T-helper 2 cell treated with Interferon-gamma antibody and Interleukin-4, amounts not matched to agents 5 μg/mL and 100 μg/mL, for 36 hours (primary cell): Measurements from ENCODE around the gene RNH1.

Experiments used
- DNase-seq: peaks from one replicate; pipeline ENCODE4 v3.0.0; 2021; ENCODE audit warnings: low spot score
- H3K27ac Mint-ChIP-seq: one replicate; pipeline ENCODE4 v1.8.0; 2021; ENCODE audit warnings: mild to moderate bottlenecking, mixed read lengths
- H3K27me3 Mint-ChIP-seq: one replicate; pipeline ENCODE4 v1.8.0; 2021; ENCODE audit warnings: low read depth, mixed read lengths
- H3K36me3 Mint-ChIP-seq: one replicate; pipeline ENCODE4 v1.8.0; 2021; ENCODE audit warnings: low read depth, mixed read lengths
- H3K4me1 Mint-ChIP-seq: one replicate; pipeline ENCODE4 v1.8.0; 2021; ENCODE audit warnings: low read depth, mixed read lengths
- H3K4me3 Mint-ChIP-seq: one replicate; pipeline ENCODE4 v1.8.0; 2022; ENCODE audit warnings: mild to moderate bottlenecking, moderate library complexity, mixed read lengths
- H3K9me3 Mint-ChIP-seq: one replicate; pipeline ENCODE4 v1.8.0; 2021; ENCODE audit warnings: mixed read lengths

RNH1 gene

GRCh38 chr11:490930-491260 is 16.1 kb downstream of the RNH1 start:
- DNase-seq = no peak
- no peaks in the 10 kb centered on the region for H3K4me1 Mint-ChIP-seq
- H3K27me3 Mint-ChIP-seq = no peaks in the 10 kb centered on the region
- H3K9me3 Mint-ChIP-seq = no peaks in the 10 kb centered on the region
- no peak overlapping the region for H3K27ac Mint-ChIP-seq
- H3K36me3 Mint-ChIP-seq = peaks cover 6% of the 10 kb centered on the region
- H3K4me3 Mint-ChIP-seq = no peak overlapping the region

GRCh38 chr11:490186-490929 is 16.7 kb downstream of the RNH1 start:
- Mint-ChIP-seq H3K4me3 (no peak overlapping the region), H3K27ac (no peak overlapping the region), H3K9me3 (no peaks in the 10 kb centered on the region), H3K4me1 (no peaks in the 10 kb centered on the region), H3K27me3 (no peaks in the 10 kb centered on the region), H3K36me3 (peaks cover 3% of the 10 kb centered on the region)
- DNase-seq = no peak

GRCh38 chr11:489610-490185 is 17.3 kb downstream of the RNH1 start:
- Mint-ChIP-seq H3K27ac (no peak overlapping the region), H3K4me1 (no peaks in the 10 kb centered on the region), H3K36me3 (no peaks in the 10 kb centered on the region), H3K4me3 (no peak overlapping the region), H3K9me3 (no peaks in the 10 kb centered on the region), H3K27me3 (no peaks in the 10 kb centered on the region)
- no peak for DNase-seq

GRCh38 chr11:488992-489391 is 18.1 kb downstream of the RNH1 start:
- no peaks in the 10 kb centered on the region for H3K27me3 Mint-ChIP-seq

GRCh38 chr11:488579-488978 is 18.5 kb downstream of the RNH1 start:
- H3K27ac Mint-ChIP-seq = no peak overlapping the region
- no peak overlapping the region for H3K4me3 Mint-ChIP-seq
- no peaks in the 10 kb centered on the region for H3K36me3 Mint-ChIP-seq
- no peaks in the 10 kb centered on the region for H3K9me3 Mint-ChIP-seq
- H3K27me3 Mint-ChIP-seq = no peaks in the 10 kb centered on the region
- H3K4me1 Mint-ChIP-seq = no peaks in the 10 kb centered on the region
- DNase-seq = no peak

More at GRCh38 chr11:488992-489391, 18.1 kb downstream of the RNH1 start:
- Mint-ChIP-seq H3K36me3 (no peaks in the 10 kb centered on the region), H3K27ac (no peak overlapping the region), H3K4me1 (no peaks in the 10 kb centered on the region), H3K4me3 (no peak overlapping the region), H3K9me3 (no peaks in the 10 kb centered on the region)
- DNase-seq = no peak

GRCh38 chr11:488062-488461 is 19.0 kb downstream of the RNH1 start:
- Mint-ChIP-seq H3K4me3 (no peak overlapping the region), H3K27ac (no peak overlapping the region), H3K27me3 (no peaks in the 10 kb centered on the region), H3K4me1 (no peaks in the 10 kb centered on the region), H3K9me3 (no peaks in the 10 kb centered on the region), H3K36me3 (no peaks in the 10 kb centered on the region)
- no peak for DNase-seq

- H3K27ac Mint-ChIP-seq = no peak overlapping the region
- no peak for DNase-seq
- H3K9me3 Mint-ChIP-seq = no peaks in the 10 kb centered on the region
- no peaks in the 10 kb centered on the region for H3K4me1 Mint-ChIP-seq
- H3K27me3 Mint-ChIP-seq = no peaks in the 10 kb centered on the region
- no peak overlapping the region for H3K4me3 Mint-ChIP-seq
- H3K36me3 Mint-ChIP-seq = no peaks in the 10 kb centered on the region
Observed at GRCh38 chr11:487571-488021, 19.4 kb downstream of the RNH1 start.

GRCh38 chr11:486189-486588 is 20.9 kb downstream of the RNH1 start:
- Mint-ChIP-seq H3K36me3 (no peaks in the 10 kb centered on the region), H3K27ac (no peak overlapping the region), H3K27me3 (no peaks in the 10 kb centered on the region), H3K4me3 (no peak overlapping the region), H3K4me1 (no peaks in the 10 kb centered on the region), H3K9me3 (no peaks in the 10 kb centered on the region)
- DNase-seq = no peak

- Mint-ChIP-seq H3K27ac (no peak overlapping the region), H3K27me3 (no peaks in the 10 kb centered on the region), H3K4me1 (no peaks in the 10 kb centered on the region), H3K36me3 (no peaks in the 10 kb centered on the region), H3K4me3 (no peak overlapping the region), H3K9me3 (no peaks in the 10 kb centered on the region)
- no peak for DNase-seq
Observed at GRCh38 chr11:484616-485015, 22.4 kb downstream of the RNH1 start.

- no peak for DNase-seq
- Mint-ChIP-seq H3K27ac (no peak overlapping the region), H3K9me3 (no peaks in the 10 kb centered on the region), H3K27me3 (no peaks in the 10 kb centered on the region), H3K36me3 (no peaks in the 10 kb centered on the region), H3K4me1 (no peaks in the 10 kb centered on the region), H3K4me3 (no peak overlapping the region)
Observed at GRCh38 chr11:479311-479710, 27.7 kb downstream of the RNH1 start.

- Mint-ChIP-seq H3K9me3 (no peaks in the 10 kb centered on the region), H3K27me3 (no peaks in the 10 kb centered on the region), H3K36me3 (no peaks in the 10 kb centered on the region), H3K4me1 (no peaks in the 10 kb centered on the region), H3K27ac (no peak overlapping the region), H3K4me3 (no peak overlapping the region)
- no peak for DNase-seq
Observed at GRCh38 chr11:477052-477715, 29.9 kb downstream of the RNH1 start.

GRCh38 chr11:476416-476815 is 30.6 kb downstream of the RNH1 start:
- Mint-ChIP-seq H3K27ac (no peak overlapping the region), H3K4me3 (no peak overlapping the region), H3K9me3 (no peaks in the 10 kb centered on the region), H3K27me3 (no peaks in the 10 kb centered on the region), H3K4me1 (no peaks in the 10 kb centered on the region), H3K36me3 (no peaks in the 10 kb centered on the region)
- no peak for DNase-seq

GRCh38 chr11:475941-476340 is 31.1 kb downstream of the RNH1 start:
- no peak overlapping the region for H3K27ac Mint-ChIP-seq
- no peaks in the 10 kb centered on the region for H3K36me3 Mint-ChIP-seq

GRCh38 chr11:474914-475506 is 32.0 kb downstream of the RNH1 start:
- no peak overlapping the region for H3K4me3 Mint-ChIP-seq
- H3K27me3 Mint-ChIP-seq = no peaks in the 10 kb centered on the region
- H3K9me3 Mint-ChIP-seq = no peaks in the 10 kb centered on the region
- DNase-seq = no peak
- no peaks in the 10 kb centered on the region for H3K4me1 Mint-ChIP-seq
- H3K36me3 Mint-ChIP-seq = no peaks in the 10 kb centered on the region
- H3K27ac Mint-ChIP-seq = no peak overlapping the region

More at GRCh38 chr11:475941-476340, 31.1 kb downstream of the RNH1 start:
- DNase-seq = no peak
- H3K4me1 Mint-ChIP-seq = no peaks in the 10 kb centered on the region
- H3K4me3 Mint-ChIP-seq = no peak overlapping the region
- H3K27me3 Mint-ChIP-seq = no peaks in the 10 kb centered on the region
- no peaks in the 10 kb centered on the region for H3K9me3 Mint-ChIP-seq
